SK-N-MC (cell line): ENCODE data around the gene MANF.

Experiments used
- EZH2 ChIP-seq: fragments of 200-600 bp; sonication (generic); IDR thresholded peaks from one replicate; pipeline ENCODE4 v1.6.1; 2017; ENCODE audit warnings: antibody characterized with exemption
- FOXP2 ChIP-seq: optimal IDR thresholded peaks from 2 replicates; pipeline ENCODE3; 2011; ENCODE audit warnings: mild to moderate bottlenecking, moderate library complexity; ENCODE audit not compliant: insufficient read depth; ENCODE audit errors: extremely low read length, control extremely low read depth
- POLR2AphosphoS5 ChIP-seq: IDR thresholded peaks from 2 replicates; pipeline ENCODE4 v1.6.1; 2012; ENCODE audit warnings: mild to moderate bottlenecking, low read depth, low read length, borderline replicate concordance

- TF ChIP-seq POLR2AphosphoS5, result no peak
- no peak for TF ChIP-seq EZH2
- TF ChIP-seq FOXP2, result no peak
Measured at GRCh38 chr3:51361746-51362145, 23.3 kb upstream of the MANF start.
